Hindlimb muscle (tissue), 1 donor: Measurements from ENCODE around the gene PRM3. TPM values are rescaled to one million over a fixed set of nuclear protein-coding genes. Genes with fewer than 3 reads are reported as not detected.

Experiments
- DNase-seq: peaks from one replicate; pipeline ENCODE4 v3.0.0-alpha.2; 2013
- polyA plus RNA-seq: library from polyadenylated mRNA; unstranded; fragments of 120-200 nt; gene quantifications from one replicate; pipeline ENCODE4 v1.2.1, GENCODE V29; 2013; ENCODE audit not compliant: insufficient read length

Gene PRM3
- polyA plus RNA-seq, 1 donor = not detected

DNA sequence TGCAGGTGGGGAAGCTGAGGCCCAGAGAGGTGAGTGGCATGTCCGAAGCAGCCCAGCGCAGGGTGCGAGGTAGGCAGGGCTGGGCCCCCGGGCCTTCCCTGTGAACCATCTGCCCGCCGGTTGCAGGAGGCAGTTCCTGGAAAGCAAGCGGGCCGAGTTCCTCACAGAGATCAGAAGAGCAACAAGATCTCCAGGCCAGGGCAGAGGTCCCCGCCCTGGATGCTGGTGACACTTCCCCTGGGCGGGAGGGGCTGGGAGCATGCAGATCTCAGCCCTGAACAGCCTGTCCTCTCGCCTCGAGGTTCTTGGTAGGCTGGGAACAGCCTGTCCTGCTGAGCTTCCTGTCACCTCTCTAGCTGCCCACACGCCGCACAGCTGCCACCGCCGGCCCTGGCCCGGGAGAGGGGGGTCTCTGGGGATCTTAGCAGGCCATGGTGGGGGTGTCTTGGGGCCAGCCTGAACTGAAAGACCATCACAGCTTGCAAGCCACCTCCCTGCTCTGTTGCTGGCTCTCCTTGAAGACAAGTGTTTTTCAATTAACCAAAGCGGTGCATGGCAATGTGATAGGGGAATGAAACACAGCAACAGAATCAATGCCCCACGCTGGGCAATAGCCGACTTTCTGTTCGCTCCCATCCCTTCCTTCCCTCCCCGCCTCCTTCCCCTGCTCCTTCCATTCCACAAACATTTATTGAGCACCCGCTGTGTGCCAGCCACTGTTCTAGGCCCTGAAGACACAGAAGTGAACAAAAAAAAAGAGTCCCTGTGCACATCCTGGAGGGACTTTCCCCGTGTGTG is 49.1 kb downstream of the PRM3 start:
- DNase-seq = no peak

Other genes with a start within 250 kb of the PRM3 start
- gene SOCS1, start 17.4 kb downstream of the PRM3 start, polyA plus RNA-seq = 2.9 TPM
- gene TNP2, start 4.3 kb downstream of the PRM3 start, polyA plus RNA-seq = not detected
- not detected for gene PRM2, start 2.9 kb upstream of the PRM3 start, polyA plus RNA-seq
- not detected for gene PRM1, start 7.7 kb upstream of the PRM3 start, polyA plus RNA-seq
- 6.8 TPM for gene RMI2, start 71.8 kb upstream of the PRM3 start, polyA plus RNA-seq